ENCODE data around the gene GABRR3. TPM values are rescaled to one million over a fixed set of nuclear protein-coding genes. Genes with fewer than 3 reads are reported as not detected.
A peak's percentile ranks its signal among the peaks of the same experiment; 100 is the strongest.
"Not testable (repeated sequence)": the region's sequence is repeated elsewhere in the genome, so short reads cannot be mapped to it uniquely, and the experiment has no call there.

The GABRR3 gene
- total RNA-seq, 1 donor from 2014 or later, result not detected

DNA sequence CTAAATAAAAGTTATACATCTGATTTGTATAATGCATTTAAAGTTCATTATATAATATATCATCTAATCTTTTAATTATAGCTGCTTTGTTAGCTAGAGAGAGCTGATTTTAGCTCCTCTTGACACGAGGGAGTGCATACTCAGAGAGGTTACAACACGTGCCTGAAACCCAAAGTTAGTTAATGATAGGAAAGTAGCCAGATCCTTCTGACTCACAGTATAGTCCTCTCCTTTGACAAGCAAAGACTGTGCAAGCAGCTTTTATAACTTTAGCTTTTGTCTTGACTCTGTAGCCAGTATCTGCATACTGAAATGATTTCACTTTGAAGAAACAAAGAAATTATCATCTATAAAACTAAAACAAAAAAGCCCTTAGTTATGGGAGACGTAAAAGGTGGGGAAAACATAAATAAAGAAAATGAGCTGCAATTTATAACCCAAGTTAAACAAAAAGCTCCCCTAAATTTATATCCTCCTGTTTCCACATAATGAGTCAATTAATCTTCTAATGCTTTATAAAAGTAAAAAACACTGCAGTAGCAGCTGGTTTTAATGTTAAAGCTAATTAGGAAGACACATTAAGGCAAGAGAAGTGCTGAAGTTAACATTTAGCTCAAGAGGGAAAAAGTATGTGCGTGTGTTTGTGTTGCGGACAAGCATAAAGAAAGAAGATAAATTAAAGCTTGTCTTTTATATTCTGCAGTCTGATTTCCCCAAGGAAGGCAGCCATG, 13.1 kb downstream of the GABRR3 start:
- DNase-seq (ENCODE audit: low read depth), result peak; percentile 65

- no peak for DNase-seq (ENCODE audit: low read depth)
These were observed 14.7 kb downstream of the GABRR3 start for GRCh38 chr3:98020412-98020811.

DNA sequence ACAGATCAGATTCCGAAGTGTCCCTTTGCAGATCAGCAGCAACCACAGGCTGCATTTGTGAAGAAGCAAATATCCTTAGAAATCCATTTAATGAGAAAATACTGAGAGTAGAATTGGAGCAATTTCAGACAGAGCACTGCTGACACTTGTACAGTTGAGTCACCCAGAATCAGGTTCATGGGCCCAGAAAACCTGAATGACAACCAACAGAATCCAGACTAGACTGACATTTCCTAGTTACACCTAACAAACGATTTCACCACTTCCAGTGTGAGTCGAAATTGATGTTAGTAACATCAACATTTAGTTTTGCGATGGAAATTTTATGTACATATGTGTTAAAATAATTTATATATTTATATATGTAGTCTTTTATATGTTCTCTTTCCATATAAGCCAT, 16.8 kb downstream of the GABRR3 start:
- DNase-seq (ENCODE audit: low read depth), result no peak

- no peak for DNase-seq (ENCODE audit: low read depth)
These were observed 20.9 kb downstream of the GABRR3 start for GRCh38 chr3:98014268-98014585.

GRCh38 chr3:98013411-98014267, 21.5 kb downstream of the GABRR3 start:
- DNase-seq (ENCODE audit: low read depth), result peak; percentile 72

- peak; percentile 45 for DNase-seq (ENCODE audit: low read depth)
These were observed 22.1 kb downstream of the GABRR3 start for GRCh38 chr3:98012979-98013378.

DNA sequence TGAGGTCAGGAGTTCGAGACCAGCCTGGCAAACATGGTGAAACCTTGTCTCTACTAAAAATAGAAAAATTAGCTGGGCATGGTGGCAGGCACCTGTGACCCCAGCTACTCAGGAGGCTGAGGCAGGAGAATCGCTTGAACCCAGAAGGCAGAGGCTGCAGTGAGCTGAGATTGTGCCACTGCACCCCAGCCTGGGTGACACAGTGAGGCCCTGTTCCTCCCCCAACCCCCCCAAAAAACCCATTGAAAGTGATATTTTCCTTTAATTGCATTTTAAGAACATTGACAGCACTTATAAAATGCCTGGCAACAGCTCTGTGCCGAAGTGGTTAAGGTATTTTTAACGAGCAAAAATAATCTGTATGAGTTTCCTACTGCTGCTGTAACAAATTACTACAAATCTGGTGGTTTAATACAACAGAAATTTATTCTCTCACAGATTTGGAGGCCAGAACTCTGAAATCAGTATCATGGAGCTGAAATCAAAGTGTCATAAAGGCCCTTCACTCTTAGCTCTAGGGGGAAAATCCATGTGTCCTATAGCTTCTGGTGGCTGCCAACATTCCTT, 24.1 kb downstream of the GABRR3 start:
- DNase-seq (ENCODE audit: low read depth), result not testable (repeated sequence)

- peak; percentile 9 for DNase-seq (ENCODE audit: low read depth)
These were observed 24.8 kb downstream of the GABRR3 start for GRCh38 chr3:98010194-98010882.

- DNase-seq (ENCODE audit: low read depth), result no peak
These were observed 26.3 kb downstream of the GABRR3 start for GRCh38 chr3:98008855-98009254.

DNA sequence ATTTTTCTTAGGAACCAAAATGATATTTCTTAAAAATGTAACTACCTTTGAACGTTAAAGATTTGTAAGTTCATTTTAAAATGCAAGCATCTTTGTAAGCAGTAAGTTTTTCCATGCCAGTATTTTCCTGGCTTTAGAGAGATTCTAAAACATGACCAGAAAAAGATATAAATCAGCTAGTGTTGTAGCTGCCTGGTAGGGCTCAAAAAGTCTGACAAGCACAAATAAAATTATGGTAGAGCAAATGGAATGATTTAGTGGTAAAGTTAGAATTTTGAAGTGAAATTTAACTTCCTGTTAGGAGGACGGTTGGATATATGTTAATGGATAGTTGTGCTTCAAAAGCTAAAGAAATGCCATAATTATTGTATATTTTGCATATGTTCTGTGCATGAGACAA, 29.7 kb downstream of the GABRR3 start:
- no peak for DNase-seq (ENCODE audit: low read depth)

DNA sequence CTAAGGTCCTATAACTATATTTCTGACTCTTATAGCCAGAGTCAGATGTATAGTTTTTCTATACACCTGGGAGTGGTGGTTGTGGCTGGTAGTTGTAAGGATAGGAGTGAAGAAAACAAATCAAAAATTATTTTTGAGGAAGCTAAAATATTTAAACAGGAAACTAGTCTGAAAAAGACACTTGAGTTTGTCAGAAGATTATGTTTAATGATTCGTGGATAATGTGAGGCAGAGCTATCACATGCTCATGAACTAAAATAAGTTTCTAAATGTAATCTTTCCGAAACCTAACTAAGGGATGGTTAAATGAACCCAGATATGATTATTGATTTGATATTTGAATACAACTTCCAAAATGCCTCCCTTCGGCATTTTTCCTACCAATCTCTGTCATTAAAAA, 30.4 kb downstream of the GABRR3 start:
- DNase-seq (ENCODE audit: low read depth), result no peak

DNA sequence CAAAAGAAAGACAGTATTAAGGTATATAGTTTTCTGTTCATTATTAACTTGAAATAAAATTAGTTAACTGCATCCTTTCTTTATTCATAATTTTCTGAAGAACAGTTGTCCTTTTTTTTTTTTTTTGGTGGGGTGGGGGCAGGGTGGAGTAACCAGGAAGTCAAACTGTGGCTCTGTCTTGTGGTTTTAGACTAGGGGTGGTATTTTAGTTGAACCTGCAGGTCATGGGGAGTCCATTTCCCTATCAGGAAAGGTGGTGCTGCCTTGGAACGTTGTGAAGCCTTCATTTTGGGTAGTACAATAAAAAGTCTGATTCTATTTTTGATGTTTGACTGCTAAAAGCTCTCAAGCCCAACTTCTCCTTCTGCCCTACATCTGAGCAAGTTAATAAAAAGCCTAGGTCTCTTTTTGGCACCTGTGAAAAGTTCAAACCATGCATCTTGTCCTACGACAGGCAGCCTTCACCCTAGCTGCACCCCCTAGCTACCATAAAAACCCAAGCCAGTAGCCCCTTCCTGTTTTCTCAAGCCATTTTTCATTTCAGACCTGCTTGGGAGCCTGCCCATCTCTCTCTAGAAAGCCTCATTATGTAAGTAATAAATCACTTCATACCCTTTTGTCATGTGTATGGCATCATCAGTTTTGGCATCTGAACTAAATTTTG, 31.7 kb downstream of the GABRR3 start:
- DNase-seq (ENCODE audit: low read depth), result no peak

GRCh38 chr3:98002717-98003116, 32.4 kb downstream of the GABRR3 start:
- no peak for DNase-seq (ENCODE audit: low read depth)

- DNase-seq (ENCODE audit: low read depth), result no peak
These were observed 35.1 kb downstream of the GABRR3 start for GRCh38 chr3:97999994-98000393.

DNA sequence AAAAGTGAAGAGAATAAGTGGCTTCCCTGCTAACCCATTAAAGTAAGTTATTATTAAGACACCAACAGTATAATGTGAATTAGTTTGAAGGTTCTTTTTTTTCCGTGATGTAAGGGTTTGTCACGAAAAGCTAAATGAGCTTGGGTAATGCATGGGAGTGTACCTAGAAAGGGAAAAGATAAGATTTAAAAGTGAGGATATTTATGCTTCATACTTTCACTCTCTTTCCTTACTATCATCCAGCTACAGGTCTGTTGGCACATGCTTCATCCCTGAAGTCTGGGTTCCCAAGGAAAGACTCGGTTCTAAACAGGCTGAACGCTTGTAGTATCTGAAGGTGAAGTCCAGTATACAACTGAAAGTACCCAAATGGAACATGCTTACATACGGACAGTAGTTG, 36.0 kb downstream of the GABRR3 start:
- DNase-seq (ENCODE audit: low read depth), result no peak

DNA sequence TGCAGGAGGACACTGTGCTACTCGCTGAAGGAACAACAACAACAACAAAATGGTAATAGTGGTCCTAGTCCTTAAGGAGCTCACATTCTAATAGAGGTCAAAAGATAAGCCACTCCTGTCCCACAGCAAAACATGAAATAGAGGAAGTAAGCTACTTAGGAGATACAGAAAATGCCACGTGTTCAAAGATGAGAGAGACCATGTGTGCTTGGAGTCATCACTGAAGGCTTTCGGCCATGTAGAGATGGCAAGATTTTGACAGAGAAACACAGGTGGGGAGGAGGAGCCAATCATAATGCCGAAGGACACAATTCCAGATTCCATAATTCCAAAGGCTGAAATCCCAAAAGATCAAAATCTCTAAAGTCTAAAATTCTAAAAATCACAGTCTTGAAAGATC, 38.1 kb downstream of the GABRR3 start:
- DNase-seq (ENCODE audit: low read depth), result no peak

- DNase-seq (ENCODE audit: low read depth), result no peak
These were observed 40.7 kb downstream of the GABRR3 start for GRCh38 chr3:97994328-97994945.

GRCh38 chr3:97993526-97993925, 41.6 kb downstream of the GABRR3 start:
- no peak for DNase-seq (ENCODE audit: low read depth)

- no peak for DNase-seq (ENCODE audit: low read depth)
These were observed 42.5 kb downstream of the GABRR3 start for GRCh38 chr3:97992547-97993173.

GRCh38 chr3:97991293-97991682, 43.8 kb downstream of the GABRR3 start:
- no peak for DNase-seq (ENCODE audit: low read depth)
